Stimulated activated CD4-positive, alpha-beta T cell treated with anti-CD3 and anti-CD28 coated beads, Interleukin-4, amount 100 ng/mL, for 48 hours (primary cell): Measurements from ENCODE around the gene ADAMTS4.

Experiments
- DNase-seq, 2 donors: peaks; one replicate each; pipeline ENCODE4 v3.0.0-alpha.2; 2020; ENCODE audit warnings: low read depth in 2 of 2

The ADAMTS4 gene

DNA sequence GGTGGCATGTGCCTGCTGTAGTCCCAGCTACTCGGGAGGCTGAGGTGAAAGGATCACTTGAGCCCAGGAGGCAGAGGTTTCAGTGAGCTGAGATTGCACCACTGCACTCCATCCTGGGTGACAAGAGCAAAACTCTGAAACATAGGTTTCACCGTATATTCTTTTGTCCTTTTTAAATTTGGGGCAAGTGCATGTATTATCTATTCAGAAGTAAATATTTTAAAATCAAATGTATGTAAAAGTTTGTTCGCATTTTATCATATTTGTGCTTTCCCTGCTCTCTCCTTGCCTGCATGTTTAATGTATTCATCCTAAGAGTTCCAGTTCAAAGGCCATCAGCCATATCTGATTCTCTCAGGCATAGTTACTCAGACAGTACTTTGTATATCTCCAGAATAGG lies 53.0 kb downstream of the ADAMTS4 start:
- no peak for DNase-seq

DNA sequence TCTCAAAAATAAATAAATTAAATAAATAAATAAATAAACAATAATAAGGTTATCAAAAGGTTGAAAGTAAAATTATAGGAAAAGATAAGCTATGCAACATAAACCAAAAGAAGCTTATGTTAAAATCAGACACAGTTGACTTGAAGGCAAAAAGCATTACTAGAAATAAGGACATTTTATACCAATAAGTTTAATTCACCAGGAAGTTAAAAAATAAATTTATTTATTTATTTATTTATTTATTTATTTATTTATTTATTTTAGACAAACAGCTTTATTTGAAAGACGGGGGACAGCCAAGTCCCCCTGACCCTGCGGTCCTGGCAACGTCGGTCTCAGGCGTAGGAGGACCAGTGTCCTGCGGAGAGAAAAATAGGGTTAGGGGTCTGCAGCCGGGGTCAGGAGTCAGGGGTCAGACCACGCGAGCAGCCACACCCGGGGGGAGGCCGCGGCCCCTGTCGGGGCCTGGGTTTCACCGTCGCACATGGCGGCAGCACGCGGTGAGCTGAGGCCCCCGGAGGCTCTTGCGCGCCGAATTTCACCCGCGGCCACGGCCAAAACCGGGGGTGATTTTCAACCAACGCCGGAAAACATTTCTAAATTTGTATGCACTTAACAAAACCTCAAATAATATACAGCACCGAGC lies 58.0 kb downstream of the ADAMTS4 start:
- DNase-seq, result no peak

DNA sequence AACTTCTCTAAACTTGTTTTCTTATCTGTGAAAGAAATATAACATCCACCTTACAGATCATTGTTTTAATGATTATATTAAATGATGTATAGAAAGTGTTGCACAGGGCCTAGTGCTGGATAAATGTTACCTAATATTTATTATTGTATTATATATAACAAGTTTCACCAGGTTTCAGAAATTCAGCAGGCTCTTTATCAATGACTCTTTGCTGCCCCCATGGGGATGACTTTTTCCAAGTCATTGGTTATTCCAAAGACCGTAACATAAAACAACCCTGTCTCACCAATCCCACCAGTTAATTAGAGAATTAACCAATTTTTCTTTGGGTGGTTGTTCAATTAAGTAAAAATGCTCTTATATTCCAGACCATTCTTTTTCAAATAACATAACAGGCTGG lies 59.1 kb downstream of the ADAMTS4 start:
- no peak for DNase-seq

DNA sequence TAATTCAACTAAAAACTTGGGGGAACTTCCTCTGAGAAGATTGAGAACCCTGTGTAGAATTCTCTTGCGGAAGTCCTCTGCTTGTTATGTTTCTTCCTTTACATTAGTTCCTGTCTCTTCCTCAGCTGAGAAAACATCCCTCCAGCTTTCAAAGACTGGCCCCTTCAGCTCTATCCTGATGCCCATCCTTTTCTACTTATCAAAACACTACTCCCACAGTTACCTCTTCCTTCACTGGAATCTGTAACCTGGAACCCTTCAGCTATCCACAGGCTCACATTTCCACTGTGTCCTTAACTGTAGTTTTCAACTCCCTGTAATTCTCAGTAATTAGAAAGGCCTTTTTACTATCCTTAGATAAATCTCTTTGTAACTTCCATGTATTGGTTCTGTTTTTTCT lies 60.4 kb downstream of the ADAMTS4 start:
- DNase-seq, result no peak

DNA sequence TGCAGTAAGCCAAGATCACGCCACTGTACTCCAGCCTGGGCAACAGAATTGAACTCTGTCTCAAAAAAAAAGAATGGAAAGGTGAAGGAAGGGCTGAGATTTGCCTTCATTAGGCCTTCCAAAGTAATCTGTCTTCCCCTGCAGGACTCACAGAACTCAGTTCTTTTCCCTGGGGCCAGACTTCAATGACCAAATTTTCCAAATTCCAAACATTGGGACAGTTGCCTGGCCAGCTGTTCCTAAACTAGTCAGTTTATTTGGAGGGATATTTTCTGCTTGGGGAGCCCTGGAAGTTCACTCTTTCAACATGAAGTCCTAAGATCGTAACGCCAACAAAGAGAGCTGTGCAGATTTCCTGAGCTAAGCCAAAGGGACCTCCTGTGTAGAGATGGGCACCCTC lies 61.0 kb downstream of the ADAMTS4 start:
- no peak for DNase-seq
